HT1080 (cell line): ENCODE measurements around the gene HMG20A. TPM values are rescaled to one million over a fixed set of nuclear protein-coding genes. Genes with fewer than 3 reads are reported as not detected.

Experiments
- DNase-seq: peaks from one replicate; pipeline ENCODE4 v3.0.0-alpha.2; 2015; ENCODE audit warnings: low read depth
- polyA plus RNA-seq, 2 experiments: library from polyadenylated mRNA; depleted of rRNA; stranded (reverse); fragments of >200 nt; gene quantifications; 2 replicates each; pipeline ENCODE4 v1.2.3, GENCODE V29; 2015
- total RNA-seq: library from RNA; depleted of rRNA; stranded (reverse); fragments of >200 nt; shearing (Covaris generic); gene quantifications from 2 replicates; pipeline ENCODE4 v1.2.3, GENCODE V29; 2014; rRNA removed

The HMG20A gene
- 27.7 and 34.1 TPM in 2 replicates for total RNA-seq
- polyA plus RNA-seq (2015; cell fraction: cytosol; rRNA removed): 38.6 and 45.0 TPM in 2 replicates
- 65.5 TPM in 2 replicates for polyA plus RNA-seq (2015; cell fraction: nucleus; rRNA removed)

- peak; percentile 84 for DNase-seq
These were observed at the start of gene HMG20A for GRCh38 chr15:77420610-77421369. Gene HMG20A, plus strand, starts transcription at chr15:77420888. Its CDS starts 37,520 bp downstream, at chr15:77458408.

- DNase-seq: no peak
These were observed 48.7 kb upstream of the HMG20A start for GRCh38 chr15:77371850-77372563.

GRCh38 chr15:77373441-77373840 is 47.2 kb upstream of the HMG20A start:
- no peak for DNase-seq

GRCh38 chr15:77375133-77375532 is 45.6 kb upstream of the HMG20A start:
- no peak for DNase-seq

GRCh38 chr15:77376770-77377169 is 43.9 kb upstream of the HMG20A start:
- DNase-seq: no peak

- no peak for DNase-seq
These were observed 40.7 kb upstream of the HMG20A start for GRCh38 chr15:77380033-77380432.

- no peak for DNase-seq
These were observed 36.6 kb upstream of the HMG20A start for GRCh38 chr15:77384086-77384485.

- DNase-seq: no peak
These were observed 35.9 kb upstream of the HMG20A start for GRCh38 chr15:77384589-77385359.

GRCh38 chr15:77386626-77387025 is 34.1 kb upstream of the HMG20A start:
- no peak for DNase-seq

GRCh38 chr15:77387365-77388105 is 33.2 kb upstream of the HMG20A start:
- DNase-seq: no peak

- no peak for DNase-seq
These were observed 29.2 kb upstream of the HMG20A start for GRCh38 chr15:77391372-77391951.

- DNase-seq: no peak
These were observed 27.8 kb upstream of the HMG20A start for GRCh38 chr15:77392762-77393470.

GRCh38 chr15:77393471-77393840 is 27.2 kb upstream of the HMG20A start:
- peak; percentile 33 for DNase-seq

- no peak for DNase-seq
These were observed 25.5 kb upstream of the HMG20A start for GRCh38 chr15:77395013-77395774.

GRCh38 chr15:77396692-77397091 is 24.0 kb upstream of the HMG20A start:
- no peak for DNase-seq

- no peak for DNase-seq
These were observed 21.8 kb upstream of the HMG20A start for GRCh38 chr15:77398927-77399326.

- DNase-seq: no peak
These were observed 20.4 kb upstream of the HMG20A start for GRCh38 chr15:77400258-77400657.

- DNase-seq: peak; percentile 31
These were observed 17.8 kb upstream of the HMG20A start for GRCh38 chr15:77402740-77403379.
